HG03159 (cell line): ENCODE measurements around the gene ZNF8.
"Not testable (repeated sequence)": the region's sequence is repeated elsewhere in the genome, so short reads cannot be mapped to it uniquely, and the experiment has no call there.

Experiments used
- ATAC-seq: cut with Tn5 transposase; IDR thresholded peaks from one replicate; pipeline ENCODE4 v1.9.1; 2021; ENCODE audit warnings: mild to moderate bottlenecking, moderate library complexity; ENCODE audit not compliant: unreplicated experiment

ZNF8 gene

GRCh38 chr19:58278541-58279041 lies at the start of gene ZNF8:
ZNF8 (plus strand) TSS chr19:58278955; CDS start chr19:58279082, 127 bp downstream.
- ATAC-seq = peak; percentile 98

- ATAC-seq = no peak
These were observed 49.5 kb upstream of the ZNF8 start for GRCh38 chr19:58229255-58229639.

- ATAC-seq = no peak
These were observed 41.4 kb upstream of the ZNF8 start for GRCh38 chr19:58237324-58237723.

GRCh38 chr19:58243351-58243750 lies 35.4 kb upstream of the ZNF8 start:
- ATAC-seq = no peak

- no peak for ATAC-seq
These were observed 29.9 kb upstream of the ZNF8 start for GRCh38 chr19:58248886-58249285.

GRCh38 chr19:58252102-58252685 lies 26.6 kb upstream of the ZNF8 start:
- no peak for ATAC-seq

GRCh38 chr19:58258259-58258658 lies 20.5 kb upstream of the ZNF8 start:
- ATAC-seq = not testable (repeated sequence)

GRCh38 chr19:58261600-58261967 lies 17.2 kb upstream of the ZNF8 start:
- no peak for ATAC-seq

- no peak for ATAC-seq
These were observed 16.5 kb upstream of the ZNF8 start for GRCh38 chr19:58261968-58262921.

GRCh38 chr19:58262922-58263296 lies 15.8 kb upstream of the ZNF8 start:
- no peak for ATAC-seq

- no peak for ATAC-seq
These were observed 13.7 kb upstream of the ZNF8 start for GRCh38 chr19:58265100-58265499.

GRCh38 chr19:58268344-58268743 lies 10.4 kb upstream of the ZNF8 start:
- no peak for ATAC-seq

- ATAC-seq = no peak
These were observed 4.0 kb upstream of the ZNF8 start for GRCh38 chr19:58274771-58275201.

GRCh38 chr19:58275564-58275963 lies 3.2 kb upstream of the ZNF8 start:
- no peak for ATAC-seq

- ATAC-seq = no peak
These were observed 1.6 kb upstream of the ZNF8 start for GRCh38 chr19:58277197-58277596.

GRCh38 chr19:58277748-58278540 lies 811 bp upstream of the ZNF8 start:
- ATAC-seq = no peak

GRCh38 chr19:58279042-58279924 lies 528 bp downstream of the ZNF8 start:
- ATAC-seq = peak; percentile 18

- ATAC-seq = no peak
These were observed 1.2 kb downstream of the ZNF8 start for GRCh38 chr19:58279925-58280316.

GRCh38 chr19:58284199-58284598 lies 5.4 kb downstream of the ZNF8 start:
- ATAC-seq = no peak

GRCh38 chr19:58291943-58292342 lies 13.2 kb downstream of the ZNF8 start:
- ATAC-seq = no peak
